ENCODE data around the gene SDF4.

Gene SDF4

DNA sequence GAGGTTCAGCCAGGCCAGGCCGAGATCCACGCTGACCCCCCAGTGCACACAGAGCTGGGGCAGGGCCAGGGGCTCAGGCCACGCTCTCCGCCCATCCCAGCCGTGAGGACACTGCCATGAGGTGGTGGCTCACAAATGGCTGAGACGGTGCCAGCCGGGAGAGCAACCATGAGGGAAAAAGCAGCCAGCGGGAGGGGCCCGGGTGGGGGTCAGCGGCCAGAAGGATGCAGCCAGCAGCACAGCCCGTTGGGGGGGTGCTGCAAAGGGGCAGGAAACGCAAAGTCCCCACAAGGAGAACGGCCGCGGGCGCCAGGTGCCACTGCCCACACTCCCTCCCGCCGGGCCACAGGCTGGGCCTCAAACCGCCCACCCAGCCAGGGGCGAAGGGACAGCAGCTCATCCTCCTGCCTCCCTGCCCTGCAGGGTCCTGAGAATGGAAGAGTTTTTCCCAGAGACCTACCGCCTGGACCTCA lies 49.8 kb downstream of the SDF4 start:
- no peak for TF ChIP-seq EZH2phosphoT487 (IDR thresholded peaks at IDR 0.05; ENCODE audit: borderline replicate concordance, low read length)
- TF ChIP-seq, protein P1, sequence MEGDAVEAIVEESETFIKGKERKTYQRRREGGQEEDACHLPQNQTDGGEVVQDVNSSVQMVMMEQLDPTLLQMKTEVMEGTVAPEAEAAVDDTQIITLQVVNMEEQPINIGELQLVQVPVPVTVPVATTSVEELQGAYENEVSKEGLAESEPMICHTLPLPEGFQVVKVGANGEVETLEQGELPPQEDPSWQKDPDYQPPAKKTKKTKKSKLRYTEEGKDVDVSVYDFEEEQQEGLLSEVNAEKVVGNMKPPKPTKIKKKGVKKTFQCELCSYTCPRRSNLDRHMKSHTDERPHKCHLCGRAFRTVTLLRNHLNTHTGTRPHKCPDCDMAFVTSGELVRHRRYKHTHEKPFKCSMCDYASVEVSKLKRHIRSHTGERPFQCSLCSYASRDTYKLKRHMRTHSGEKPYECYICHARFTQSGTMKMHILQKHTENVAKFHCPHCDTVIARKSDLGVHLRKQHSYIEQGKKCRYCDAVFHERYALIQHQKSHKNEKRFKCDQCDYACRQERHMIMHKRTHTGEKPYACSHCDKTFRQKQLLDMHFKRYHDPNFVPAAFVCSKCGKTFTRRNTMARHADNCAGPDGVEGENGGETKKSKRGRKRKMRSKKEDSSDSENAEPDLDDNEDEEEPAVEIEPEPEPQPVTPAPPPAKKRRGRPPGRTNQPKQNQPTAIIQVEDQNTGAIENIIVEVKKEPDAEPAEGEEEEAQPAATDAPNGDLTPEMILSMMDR (IDR thresholded peaks at IDR 0.05; ENCODE audit: low read depth, low read length, poor library complexity, severe bottlenecking): no peak

DNA sequence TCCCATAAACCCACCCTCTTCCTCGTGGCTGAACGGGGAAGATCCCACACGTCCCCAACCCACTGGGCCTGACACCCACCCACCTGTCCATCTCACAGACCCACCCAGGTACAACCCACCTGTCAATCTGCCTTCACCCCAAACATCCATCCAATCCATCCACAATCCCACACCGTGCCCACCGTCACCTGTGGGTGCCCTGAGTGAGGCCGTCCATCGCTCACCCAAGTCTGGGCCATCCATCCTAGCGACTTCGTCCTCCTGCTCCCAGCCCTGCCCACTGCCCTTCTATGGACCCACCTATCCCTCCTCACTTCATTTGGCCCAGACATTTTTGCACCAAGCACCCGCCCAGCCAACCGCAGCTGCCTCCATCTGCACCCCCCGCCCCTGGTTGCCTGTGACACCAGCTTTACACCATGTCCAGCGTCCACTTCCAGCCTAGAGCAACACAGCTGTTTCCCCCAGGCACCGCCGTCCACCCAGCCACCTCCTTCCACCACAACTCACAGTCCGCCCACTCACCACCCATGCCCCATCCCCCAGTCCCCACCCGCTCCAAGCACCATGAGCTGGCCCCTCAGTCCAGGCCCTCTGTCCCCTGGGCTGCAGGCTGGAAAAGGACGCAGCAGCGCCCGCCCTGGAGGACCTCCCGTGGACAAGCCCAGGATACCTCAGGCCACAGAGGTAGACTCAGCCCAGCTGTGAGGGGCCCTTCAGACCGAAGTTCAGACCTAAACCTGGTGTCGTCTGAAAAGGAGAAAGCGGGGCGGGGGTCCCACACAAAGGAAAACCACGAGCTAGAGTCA lies 50.5 kb downstream of the SDF4 start:
- TF ChIP-seq, protein P1 (IDR thresholded peaks at IDR 0.05; ENCODE audit: low read depth, low read length, poor library complexity, severe bottlenecking): no peak
- Histone ChIP-seq H3K4me1 (ENCODE audit: control insufficient read depth, low read length) (peaks cover 4% of the 10 kb centered on the region; the same call in 1 of the 2 replicates), H3K4me3 (ENCODE audit: low read length) (no peak overlapping the region), H3K36me3 (ENCODE audit: control insufficient read depth, low read length) (no peaks in the 10 kb centered on the region), H4K20me1 (ENCODE audit: control insufficient read depth, insufficient read depth, low read depth, low read length) (no peaks in the 10 kb centered on the region), H3K9me2 (replicated peaks; ENCODE audit: control insufficient read depth, low read length) (no peaks in the 10 kb centered on the region), H3K27me3 (ENCODE audit: control insufficient read depth, low read length) (peaks cover 10% of the 10 kb centered on the region; the same call in 1 of the 2 replicates), H3K79me2 (ENCODE audit: control insufficient read depth, low read length) (no peaks in the 10 kb centered on the region), H3K9me3 (ENCODE audit: control insufficient read depth, insufficient read depth, low read length) (peaks cover 2% of the 10 kb centered on the region; the same call in 1 of the 2 replicates), H3K27ac (ENCODE audit: low read depth, low read length) (no peak overlapping the region), H3F3A (ENCODE audit: control insufficient read depth, insufficient read depth) (no peaks in the 10 kb centered on the region), H3K4me2 (ENCODE audit: low read length) (no peak overlapping the region)

More for the DNA sequence above, 49.8 kb downstream of the SDF4 start:
- Histone ChIP-seq H3K27me3 (ENCODE audit: control insufficient read depth, low read length) (peaks cover 10% of the 10 kb centered on the region; the same call in 1 of the 2 replicates), H3K9me2 (replicated peaks; ENCODE audit: control insufficient read depth, low read length) (no peaks in the 10 kb centered on the region), H3K36me3 (ENCODE audit: control insufficient read depth, low read length) (no peaks in the 10 kb centered on the region), H3K4me1 (ENCODE audit: control insufficient read depth, low read length) (peaks cover 4% of the 10 kb centered on the region; the same call in 1 of the 2 replicates), H4K20me1 (ENCODE audit: control insufficient read depth, insufficient read depth, low read depth, low read length) (no peaks in the 10 kb centered on the region), H3F3A (ENCODE audit: control insufficient read depth, insufficient read depth) (no peaks in the 10 kb centered on the region), H3K4me3 (ENCODE audit: low read length) (no peak overlapping the region), H3K9me3 (ENCODE audit: control insufficient read depth, insufficient read depth, low read length) (no peaks in the 10 kb centered on the region), H3K4me2 (ENCODE audit: low read length) (no peak overlapping the region), H3K27ac (ENCODE audit: low read depth, low read length) (no peak overlapping the region), H3K79me2 (ENCODE audit: control insufficient read depth, low read length) (no peaks in the 10 kb centered on the region)

DNA sequence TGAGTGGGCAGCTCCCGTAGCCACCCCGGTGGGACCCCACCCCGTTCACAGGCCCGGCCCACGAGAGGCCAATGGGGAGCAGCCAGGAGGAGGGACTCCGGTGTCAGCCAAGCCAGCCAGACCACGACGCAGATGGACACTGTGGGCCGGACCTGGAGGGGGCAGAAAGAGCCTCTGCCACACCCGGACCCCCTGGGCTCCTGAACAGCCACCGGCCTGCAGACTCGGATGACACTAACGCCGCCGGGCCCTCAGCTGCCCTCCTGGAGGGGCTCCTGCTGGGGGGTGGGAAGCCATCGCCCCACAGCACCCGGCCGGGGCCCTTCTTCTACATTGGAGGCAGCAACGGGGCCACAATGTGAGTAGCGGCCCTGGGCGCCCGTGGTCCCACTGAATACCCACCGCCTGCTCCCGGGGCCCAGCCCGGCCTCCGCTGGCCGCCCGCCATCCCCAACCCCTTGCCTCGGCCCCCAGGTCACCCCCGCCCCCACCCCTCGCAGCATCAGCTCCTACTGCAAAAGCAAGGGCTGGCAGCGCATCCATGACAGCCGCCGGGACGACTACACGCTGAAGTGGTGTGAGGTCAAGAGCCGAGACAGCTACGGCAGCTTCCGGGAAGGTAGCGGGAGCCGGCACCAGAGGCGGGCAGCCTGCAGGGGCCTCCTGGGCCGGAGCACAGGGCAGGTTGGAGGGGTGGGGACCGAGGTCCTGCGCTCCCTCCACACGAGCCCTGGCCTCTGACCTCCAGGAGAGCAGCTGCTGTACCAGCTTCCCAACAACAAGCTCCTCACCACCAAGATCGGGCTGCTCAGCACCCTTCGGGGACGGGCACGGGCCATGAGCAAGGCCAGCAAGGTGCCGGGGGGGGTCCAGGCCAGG lies 51.6 kb downstream of the SDF4 start:
- no peaks in the 10 kb centered on the region for H4K20me1 ChIP-seq (ENCODE audit: control insufficient read depth, insufficient read depth, low read depth, low read length)
- no peaks in the 10 kb centered on the region for H3F3A ChIP-seq (ENCODE audit: control insufficient read depth, insufficient read depth)
- peaks cover 13% of the 10 kb centered on the region; the same call in 1 of the 2 replicates for H3K27me3 ChIP-seq (ENCODE audit: control insufficient read depth, low read length)
- H3K9me2 ChIP-seq (replicated peaks; ENCODE audit: control insufficient read depth, low read length): no peaks in the 10 kb centered on the region
- no peaks in the 10 kb centered on the region for H3K79me2 ChIP-seq (ENCODE audit: control insufficient read depth, low read length)
- TF ChIP-seq, protein P1 (IDR thresholded peaks at IDR 0.05; ENCODE audit: low read depth, low read length, poor library complexity, severe bottlenecking): no peak
- no peak for TF ChIP-seq EZH2phosphoT487 (IDR thresholded peaks at IDR 0.05; ENCODE audit: borderline replicate concordance, low read length)
- peaks cover 10% of the 10 kb centered on the region for H3K4me1 ChIP-seq (ENCODE audit: control insufficient read depth, low read length)
- H3K4me3 ChIP-seq (ENCODE audit: low read length): no peak overlapping the region
- no peak overlapping the region for H3K4me2 ChIP-seq (ENCODE audit: low read length)
- peaks cover 11% of the 10 kb centered on the region; the same call in 1 of the 2 replicates for H3K9me3 ChIP-seq (ENCODE audit: control insufficient read depth, insufficient read depth, low read length)
- no peak overlapping the region for H3K27ac ChIP-seq (ENCODE audit: low read depth, low read length)
- H3K36me3 ChIP-seq (ENCODE audit: control insufficient read depth, low read length): no peaks in the 10 kb centered on the region
